Fibroblast of lung (primary cell): ENCODE measurements around the gene IARS1.

Experiments
- CTCF ChIP-seq, 2 donors: IDR thresholded peaks in 1 of 2; conservative IDR thresholded peaks in 1 of 2; 1 replicate in 1 of 2; 2 replicates in 1 of 2; pipeline ENCODE4 v1.5.1; 2011 to 2012; ENCODE audit warnings: low read length in 2 of 2, control low read depth in 1 of 2, inconsistent platforms in 1 of 2, low read depth in 1 of 2, mild to moderate bottlenecking in 1 of 2
- EZH2 ChIP-seq: IDR thresholded peaks from 2 replicates; pipeline ENCODE4 v1.5.1; 2012; ENCODE audit warnings: low read length, control low read depth, mild to moderate bottlenecking; ENCODE audit errors: missing control alignments

GRCh38 chr9:92257327-92257726 lies 36.2 kb downstream of the IARS1 start:
- TF ChIP-seq CTCF (conservative IDR thresholded peaks at IDR 0.05 in 1 of 2, IDR thresholded peaks at IDR 0.05 in 1 of 2; ENCODE audit: low read depth in 1 of 2, low read length in 2 of 2) (no peak), EZH2 (no peak)
